ENCODE data around the gene ALK.
"Not testable (repeated sequence)": the region's sequence is repeated elsewhere in the genome, so short reads cannot be mapped to it uniquely, and the experiment has no call there.

The ALK gene

DNA sequence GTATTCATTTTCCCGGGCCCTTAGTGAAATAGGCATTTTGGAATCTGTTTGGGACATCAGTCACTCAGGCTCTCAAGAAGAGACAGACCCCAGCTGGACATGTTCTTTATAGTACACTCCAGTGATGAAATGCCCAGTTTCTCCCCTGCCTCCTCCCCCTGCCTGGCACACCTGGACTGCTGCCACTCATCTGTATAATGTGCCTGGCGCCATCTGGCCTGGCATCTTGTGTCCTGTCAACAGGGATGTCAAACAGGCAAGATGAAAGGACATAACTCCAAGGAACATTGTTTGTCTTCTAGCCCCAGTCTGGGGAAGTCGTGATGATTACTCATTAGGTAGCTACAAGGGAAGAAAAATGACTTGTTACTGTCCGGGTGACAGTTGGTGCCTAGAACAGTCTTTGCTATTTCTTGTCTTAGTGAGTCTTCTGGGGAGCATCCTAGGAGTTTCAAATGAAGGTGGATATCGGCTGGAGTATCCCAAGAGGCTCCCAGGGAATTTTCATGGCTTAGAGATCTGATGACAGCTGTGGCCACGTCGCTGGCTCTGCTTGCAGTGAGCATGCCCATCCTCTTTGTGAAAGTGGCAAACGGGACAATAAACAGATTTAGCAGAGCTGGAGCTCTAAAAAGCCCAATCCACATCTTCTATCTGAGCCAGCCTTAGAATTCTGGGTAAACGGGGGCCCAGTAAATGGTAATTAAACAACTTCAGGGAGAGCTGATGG is 153.6 kb downstream of the ALK start:
- no peak overlapping the region for H3K4me3 ChIP-seq
- H3K27ac ChIP-seq, result no peak overlapping the region

DNA sequence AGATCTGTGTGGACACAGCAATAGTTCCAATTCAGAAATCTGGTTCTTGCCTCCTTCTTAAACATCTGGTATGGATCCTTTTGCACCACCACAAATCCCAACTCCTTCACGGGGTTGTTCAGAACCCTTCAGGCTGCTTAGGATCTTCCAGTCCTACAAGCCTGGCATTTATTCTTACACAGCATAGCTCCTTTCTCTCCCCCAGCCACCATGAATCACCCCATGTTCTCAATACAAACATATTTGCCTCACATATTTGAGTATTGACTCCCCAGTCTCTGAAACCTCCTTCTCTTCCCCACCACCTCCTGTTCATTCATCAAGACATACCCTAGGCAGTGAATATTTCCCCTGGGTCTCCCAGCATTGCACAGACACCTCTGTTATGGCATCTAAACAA is 155.2 kb downstream of the ALK start:
- Histone ChIP-seq H3K27ac (no peak overlapping the region), H3K4me3 (no peak overlapping the region)

DNA sequence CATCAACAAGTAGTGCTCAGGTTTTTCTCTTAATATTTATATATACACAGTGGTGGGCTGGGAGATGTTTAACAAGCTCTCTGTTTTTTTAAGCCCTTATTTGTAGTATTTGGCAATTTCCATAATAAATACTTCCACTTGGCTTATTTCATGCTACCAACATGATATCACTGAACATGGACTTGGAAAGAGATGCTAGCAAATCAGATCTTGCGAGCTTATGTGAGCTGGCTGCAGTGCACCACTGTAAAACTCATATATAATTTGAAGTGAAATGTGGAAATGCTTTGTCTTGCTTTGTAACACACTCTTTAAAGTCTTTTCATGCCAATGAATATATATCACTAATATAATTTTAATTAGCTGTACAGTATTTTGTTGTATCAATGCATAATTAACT is 155.7 kb downstream of the ALK start:
- no peak overlapping the region for H3K27ac ChIP-seq
- H3K4me3 ChIP-seq, result no peak overlapping the region

DNA sequence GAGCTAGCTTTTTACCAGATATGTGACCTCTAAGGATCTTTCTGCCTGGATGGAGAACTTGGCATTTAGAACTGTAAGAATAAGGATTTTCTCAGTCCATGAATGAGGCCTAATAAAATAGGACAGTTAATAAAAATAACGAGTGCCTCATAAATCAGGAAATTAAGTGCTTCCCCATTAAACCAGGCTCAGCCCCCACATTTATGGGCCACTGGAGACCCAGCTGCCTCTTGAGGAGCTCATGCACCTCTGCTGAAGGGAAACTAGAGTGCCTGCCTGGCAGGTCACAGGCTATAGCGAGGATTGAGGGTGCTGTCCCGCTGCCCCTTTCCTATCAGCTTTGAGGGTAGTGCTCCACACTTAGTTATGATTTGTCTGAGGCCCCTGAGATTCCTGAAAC is 158.0 kb downstream of the ALK start:
- Histone ChIP-seq H3K4me3 (no peak overlapping the region), H3K27ac (no peak overlapping the region)

- Histone ChIP-seq H3K27ac (no peak overlapping the region), H3K4me3 (no peak overlapping the region)
These were observed 159.1 kb downstream of the ALK start for GRCh38 chr2:29762239-29762638.

DNA sequence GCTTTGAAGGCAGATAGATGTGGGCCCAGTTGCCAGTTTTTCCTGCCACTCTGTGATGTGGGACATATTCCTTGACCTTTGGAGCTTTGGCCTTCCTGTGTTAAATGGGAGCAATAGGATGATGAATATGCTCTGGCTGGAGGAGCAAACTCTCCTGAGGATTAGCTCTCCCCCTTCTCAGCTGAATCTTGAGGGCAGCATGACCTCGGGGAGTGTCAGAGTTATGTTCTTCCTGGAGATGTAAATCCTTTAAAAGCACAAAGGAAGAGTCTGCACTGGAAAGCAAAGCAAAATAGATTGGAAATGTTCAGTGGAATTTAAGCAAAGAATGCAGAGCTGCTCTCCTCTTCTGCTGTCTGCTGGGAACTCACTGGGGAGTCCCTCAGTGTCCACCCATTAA is 160.1 kb downstream of the ALK start:
- no peak overlapping the region for H3K4me3 ChIP-seq
- H3K27ac ChIP-seq, result no peak overlapping the region

DNA sequence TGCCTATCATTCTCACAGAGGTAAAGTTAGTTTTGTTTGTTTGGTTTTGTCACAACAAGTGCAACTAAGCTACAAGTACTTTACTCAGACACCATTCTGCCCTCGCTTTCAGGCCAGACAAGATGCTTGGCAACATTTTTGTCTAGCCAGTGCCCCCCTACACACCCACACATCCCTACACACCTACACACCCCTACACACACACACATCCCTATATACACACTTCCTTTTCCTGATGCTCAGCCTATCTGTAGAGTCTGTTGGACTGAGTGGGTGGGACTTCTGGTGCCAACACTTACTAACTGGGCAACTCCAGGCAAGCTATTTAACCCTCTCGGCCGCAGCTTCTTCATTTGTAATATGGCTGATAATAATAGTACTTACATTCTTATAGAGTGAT is 161.4 kb downstream of the ALK start:
- no peak overlapping the region for H3K4me3 ChIP-seq

DNA sequence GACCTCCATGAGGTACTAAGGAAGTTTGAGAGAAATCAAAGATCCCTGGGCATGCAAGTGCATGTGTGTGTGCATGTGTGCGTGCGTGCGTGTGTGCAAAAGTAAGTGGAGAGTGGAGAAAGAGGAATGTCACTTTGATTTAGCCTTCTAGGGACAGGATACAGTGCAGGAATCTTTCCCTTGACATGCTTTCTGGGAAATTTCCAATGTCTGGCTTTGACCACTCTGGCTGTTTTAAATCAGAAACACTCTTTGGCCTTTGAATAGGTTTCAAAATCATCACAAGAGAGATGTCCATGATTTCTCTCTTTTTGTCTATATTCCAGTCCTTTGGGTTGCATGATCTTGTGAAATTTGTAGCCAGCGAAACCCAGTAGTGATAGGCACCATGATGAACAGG is 162.0 kb downstream of the ALK start:
- Histone ChIP-seq H3K27ac (no peak overlapping the region), H3K4me3 (no peak overlapping the region)

More for the DNA sequence above, 161.4 kb downstream of the ALK start:
- H3K27ac ChIP-seq, result no peak overlapping the region

- Histone ChIP-seq H3K27ac (no peak overlapping the region), H3K4me3 (no peak overlapping the region)
These were observed 165.6 kb downstream of the ALK start for GRCh38 chr2:29755829-29756228.

- no peak overlapping the region for H3K4me3 ChIP-seq
These were observed 166.2 kb downstream of the ALK start for GRCh38 chr2:29755233-29755632.

GRCh38 chr2:29753671-29754444 is 167.5 kb downstream of the ALK start:
- H3K4me3 ChIP-seq, result no peak overlapping the region
- no peak overlapping the region for H3K27ac ChIP-seq

More at GRCh38 chr2:29755233-29755632, 166.2 kb downstream of the ALK start:
- H3K27ac ChIP-seq, result no peak overlapping the region

GRCh38 chr2:29751390-29751789 is 170.0 kb downstream of the ALK start:
- H3K4me3 ChIP-seq, result no peak overlapping the region
- H3K27ac ChIP-seq, result no peak overlapping the region

GRCh38 chr2:29750463-29750862 is 170.9 kb downstream of the ALK start:
- not testable (repeated sequence) for H3K27ac ChIP-seq, H3K4me3 ChIP-seq

- Histone ChIP-seq H3K27ac (no peak overlapping the region), H3K4me3 (no peak overlapping the region)
These were observed 171.5 kb downstream of the ALK start for GRCh38 chr2:29749843-29750242.

GRCh38 chr2:29749041-29749440 is 172.3 kb downstream of the ALK start:
- no peak overlapping the region for H3K27ac ChIP-seq
- no peak overlapping the region for H3K4me3 ChIP-seq

DNA sequence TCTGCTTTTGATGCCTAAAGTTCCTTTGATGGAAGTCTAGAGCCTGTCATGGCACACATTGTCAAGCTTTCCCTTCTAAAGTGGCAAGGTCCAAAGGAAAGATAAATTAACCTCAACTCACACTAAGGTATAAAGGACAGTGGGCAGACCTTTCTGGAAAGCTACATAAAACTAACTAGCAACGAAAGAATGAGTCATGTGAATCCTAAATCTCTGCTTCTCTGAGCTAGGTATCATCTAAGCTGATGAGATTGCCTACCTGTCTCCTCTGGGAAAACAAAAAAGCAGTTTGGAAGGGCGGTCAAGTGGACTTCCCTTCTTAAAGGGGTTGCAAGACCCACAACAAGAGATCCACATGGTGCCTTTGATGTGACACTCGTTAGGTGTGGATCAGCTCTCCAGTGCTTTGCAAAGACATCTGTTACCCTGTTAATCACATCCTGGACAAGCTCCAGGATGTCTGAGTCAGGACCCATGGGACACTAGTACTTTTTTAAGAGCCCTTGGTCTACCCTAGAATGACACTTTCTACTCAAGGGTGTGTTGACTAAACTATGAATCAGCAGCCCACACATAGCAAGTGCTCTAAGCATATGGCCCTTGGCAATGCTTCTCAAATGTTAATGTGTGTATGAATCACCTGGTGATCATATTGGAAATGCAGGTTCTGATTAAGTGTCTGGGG is 173.5 kb downstream of the ALK start:
- Histone ChIP-seq H3K27ac (no peak overlapping the region), H3K4me3 (no peak overlapping the region)

DNA sequence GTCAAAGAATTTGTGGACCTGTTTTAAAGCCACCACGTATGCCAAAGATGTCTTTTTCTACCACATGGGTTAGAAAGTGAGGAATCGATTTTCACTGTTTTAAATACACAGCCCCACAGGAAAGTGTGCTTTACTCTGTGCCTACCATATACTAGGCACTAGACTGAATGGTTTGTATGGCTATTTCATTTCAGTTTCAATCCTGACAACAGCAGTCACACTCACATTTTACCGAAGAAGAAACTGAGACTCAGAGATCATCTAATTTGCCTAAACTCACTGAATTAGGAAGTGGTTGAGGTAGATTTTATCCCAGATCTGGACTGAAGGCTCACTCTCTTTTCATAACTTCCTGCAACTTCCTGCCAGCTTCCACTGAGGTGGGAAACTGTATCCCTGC is 176.4 kb downstream of the ALK start:
- Histone ChIP-seq H3K4me3 (no peak overlapping the region), H3K27ac (no peak overlapping the region)

DNA sequence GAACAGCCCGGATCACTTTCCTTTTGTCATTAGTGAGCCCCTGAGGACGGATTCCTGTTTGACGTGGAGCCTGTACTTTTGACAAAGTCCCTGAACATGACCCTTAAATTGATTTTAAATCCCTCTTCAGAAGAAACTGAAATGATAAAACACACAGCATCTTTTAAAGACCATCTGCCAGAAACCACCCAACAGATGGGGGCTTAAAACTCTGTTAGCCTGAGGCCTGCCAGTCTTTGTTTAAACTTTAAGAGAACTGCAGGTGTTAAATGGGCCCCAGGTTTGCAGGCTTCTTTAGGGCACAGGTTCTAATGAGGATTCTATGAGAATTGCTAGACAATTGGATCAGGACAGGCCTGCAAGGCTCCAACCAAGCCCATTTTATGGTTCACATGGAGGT is 177.9 kb downstream of the ALK start:
- Histone ChIP-seq H3K27ac (no peak overlapping the region), H3K4me3 (no peak overlapping the region)

- Histone ChIP-seq H3K4me3 (no peak overlapping the region), H3K27ac (no peak overlapping the region)
These were observed 178.7 kb downstream of the ALK start for GRCh38 chr2:29742656-29743055.

- H3K27ac ChIP-seq, result no peak overlapping the region
- no peak overlapping the region for H3K4me3 ChIP-seq
These were observed 180.3 kb downstream of the ALK start for GRCh38 chr2:29741132-29741531.

DNA sequence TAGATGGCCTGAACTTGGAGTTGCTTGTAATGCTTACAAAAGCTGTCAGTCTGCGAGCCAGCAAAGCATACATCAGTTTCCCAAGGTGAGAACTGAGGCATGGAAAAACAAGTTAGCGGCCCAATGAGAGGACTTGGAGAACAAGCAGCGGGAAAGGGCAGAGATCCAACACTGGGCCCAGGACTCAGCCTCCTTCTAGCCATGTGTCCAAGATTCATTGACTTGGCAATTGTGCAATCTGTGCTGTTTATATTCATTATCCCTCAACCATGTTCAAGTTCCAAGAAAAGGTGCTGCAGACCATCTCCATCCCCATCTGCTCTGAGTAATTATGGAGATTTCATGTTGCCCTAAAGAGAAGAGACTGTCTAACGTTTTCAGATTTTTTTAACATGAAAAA is 187.4 kb downstream of the ALK start:
- H3K4me3 ChIP-seq, result no peak overlapping the region
- no peak overlapping the region for H3K27ac ChIP-seq

Measured in skin epidermis (tissue), 12 donors.